Stimulated activated CD4-positive, alpha-beta T cell treated with anti-CD3 and anti-CD28 coated beads, Interleukin-15, amount 100 ng/mL, for 24 hours (primary cell): ENCODE data around the gene WFDC8.
A peak's percentile ranks its signal among the peaks of the same experiment; 100 is the strongest.
"Not testable (repeated sequence)": the region's sequence is repeated elsewhere in the genome, so short reads cannot be mapped to it uniquely, and the experiment has no call there.

Experiments used
- DNase-seq: peaks from one replicate; pipeline ENCODE4 v3.0.0-alpha.2; 2020

Gene WFDC8

GRCh38 chr20:45579184-45579583, at the start of gene WFDC8:
Gene WFDC8 (minus strand): TSS chr20:45579284. CDS start chr20:45579247, 37 bp downstream.
- DNase-seq = no peak

GRCh38 chr20:45626540-45626939, 47.5 kb upstream of the WFDC8 start:
- DNase-seq = no peak

GRCh38 chr20:45621593-45621992, 42.5 kb upstream of the WFDC8 start:
- DNase-seq = no peak

- no peak for DNase-seq
Measured at GRCh38 chr20:45617591-45617990, 38.5 kb upstream of the WFDC8 start.

GRCh38 chr20:45612314-45612713, 33.2 kb upstream of the WFDC8 start:
- no peak for DNase-seq

GRCh38 chr20:45611054-45611453, 32.0 kb upstream of the WFDC8 start:
- DNase-seq = peak; percentile 82

- DNase-seq = no peak
Measured at GRCh38 chr20:45607810-45608209, 28.7 kb upstream of the WFDC8 start.

GRCh38 chr20:45595235-45595634, 16.2 kb upstream of the WFDC8 start:
- DNase-seq = no peak

- no peak for DNase-seq
Measured at GRCh38 chr20:45593498-45593897, 14.4 kb upstream of the WFDC8 start.

- peak; percentile 31 for DNase-seq
Measured at GRCh38 chr20:45592574-45593189, 13.6 kb upstream of the WFDC8 start.

GRCh38 chr20:45589725-45590124, 10.6 kb upstream of the WFDC8 start:
- DNase-seq = no peak

- DNase-seq = no peak
Measured at GRCh38 chr20:45588800-45589199, 9.7 kb upstream of the WFDC8 start.

GRCh38 chr20:45585986-45586385, 6.9 kb upstream of the WFDC8 start:
- DNase-seq = not testable (repeated sequence)

GRCh38 chr20:45584294-45584693, 5.2 kb upstream of the WFDC8 start:
- DNase-seq = not testable (repeated sequence)

GRCh38 chr20:45583502-45583901, 4.4 kb upstream of the WFDC8 start:
- DNase-seq = no peak

GRCh38 chr20:45581702-45582101, 2.6 kb upstream of the WFDC8 start:
- DNase-seq = no peak

GRCh38 chr20:45578231-45578630, 853 bp downstream of the WFDC8 start:
- no peak for DNase-seq

GRCh38 chr20:45576995-45577394, 2.1 kb downstream of the WFDC8 start:
- no peak for DNase-seq

- DNase-seq = no peak
Measured at GRCh38 chr20:45575931-45576330, 3.2 kb downstream of the WFDC8 start.

GRCh38 chr20:45569650-45570049, 9.4 kb downstream of the WFDC8 start:
- DNase-seq = not testable (repeated sequence)

GRCh38 chr20:45564760-45565276, 14.3 kb downstream of the WFDC8 start:
- no peak for DNase-seq

GRCh38 chr20:45555198-45555597, 23.9 kb downstream of the WFDC8 start:
- DNase-seq = no peak

- no peak for DNase-seq
Measured at GRCh38 chr20:45552456-45552855, 26.6 kb downstream of the WFDC8 start.

GRCh38 chr20:45550765-45551164, 28.3 kb downstream of the WFDC8 start:
- no peak for DNase-seq

GRCh38 chr20:45548410-45548809, 30.7 kb downstream of the WFDC8 start:
- no peak for DNase-seq
